Measurements from ENCODE around the gene GIMAP6.
"Not testable (repeated sequence)": the region's sequence is repeated elsewhere in the genome, so short reads cannot be mapped to it uniquely, and the experiment has no call there.

Gene GIMAP6

DNA sequence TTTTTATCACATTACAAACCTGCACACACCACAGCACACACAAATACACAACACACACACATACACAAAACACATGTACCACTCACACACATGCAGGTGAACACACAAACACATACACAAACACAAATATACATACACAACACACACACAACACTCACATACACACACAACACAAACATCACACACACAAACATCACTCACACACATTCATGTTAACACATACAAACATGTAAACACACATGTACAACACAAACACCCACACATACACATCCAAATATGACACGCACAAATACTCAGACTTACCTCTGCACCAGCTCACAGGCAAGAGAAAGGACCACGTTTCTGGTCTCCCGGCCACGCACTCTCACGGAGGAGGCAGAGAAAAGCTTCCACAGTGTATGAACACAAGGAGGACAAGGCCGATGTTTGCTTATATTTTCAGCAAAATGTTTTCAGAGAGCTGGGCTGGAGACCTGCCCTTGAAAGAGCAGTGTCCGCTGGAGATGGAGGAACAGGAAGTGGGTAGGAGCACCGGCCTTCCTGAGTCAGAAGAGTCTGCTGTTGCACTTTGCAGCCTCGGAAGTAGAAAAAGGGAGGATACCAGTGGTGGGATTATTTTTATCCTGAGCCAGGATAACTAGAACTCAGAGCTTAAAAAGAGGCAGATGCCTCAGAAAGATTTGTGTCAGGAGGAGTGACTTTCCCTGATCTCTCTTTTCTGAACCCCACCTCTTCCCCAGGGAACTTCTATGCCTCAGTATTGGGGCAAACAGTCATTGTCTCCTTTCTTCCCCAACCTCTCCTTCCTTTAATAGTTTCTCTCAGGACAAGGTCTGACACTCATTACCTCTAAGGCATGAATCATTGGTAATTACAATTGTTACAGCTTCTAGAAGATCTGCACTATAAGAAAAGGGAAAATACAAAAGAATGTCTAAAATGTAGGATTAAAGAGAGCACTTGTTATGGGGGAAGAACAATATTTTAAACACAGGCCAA, at the start of gene GIMAP6:
Gene GIMAP6 (minus strand): TSS at position 520 of the 999 bp plus-strand sequence. CDS start 2,243 bp downstream, outside the sequence.
- Mint-ChIP-seq H3K36me3 (no peaks in the 10 kb centered on the region), H3K4me3 (peak within 1 kb of the TSS; percentile 43), H3K27me3 (peaks cover 9% of the 10 kb centered on the region), H3K4me1 (peaks cover 9% of the 10 kb centered on the region), H3K9me3 (no peaks in the 10 kb centered on the region), H3K27ac (no peak within 1 kb of the TSS)
- DNase-seq (ENCODE audit: low spot score in 2 of 2), result no peak
- ATAC-seq (ENCODE audit: low read depth), result no peak

DNA sequence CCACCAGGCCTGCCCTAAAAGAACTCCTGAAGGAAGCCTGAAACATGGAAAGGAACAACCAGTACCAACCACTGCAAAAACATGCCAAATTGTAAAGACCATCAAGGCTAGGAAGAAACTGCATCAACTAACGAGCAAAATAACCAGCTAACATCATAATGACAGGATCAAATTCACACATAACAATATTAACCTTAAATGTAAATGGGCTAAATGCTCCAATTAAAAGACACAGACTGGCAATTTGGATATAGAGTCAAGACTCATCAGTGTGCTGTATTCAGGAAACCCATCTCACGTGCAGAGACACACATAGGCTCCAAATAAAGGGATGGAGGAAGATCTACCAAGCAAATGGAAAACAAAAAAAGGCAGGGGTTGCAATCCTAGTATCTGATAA, 48.2 kb upstream of the GIMAP6 start:
- not testable (repeated sequence) for H3K36me3 Mint-ChIP-seq; ATAC-seq (ENCODE audit: low read depth); H3K27me3 Mint-ChIP-seq; DNase-seq (ENCODE audit: low spot score in 2 of 2); H3K4me3 Mint-ChIP-seq; H3K4me1 Mint-ChIP-seq; H3K9me3 Mint-ChIP-seq; H3K27ac Mint-ChIP-seq

DNA sequence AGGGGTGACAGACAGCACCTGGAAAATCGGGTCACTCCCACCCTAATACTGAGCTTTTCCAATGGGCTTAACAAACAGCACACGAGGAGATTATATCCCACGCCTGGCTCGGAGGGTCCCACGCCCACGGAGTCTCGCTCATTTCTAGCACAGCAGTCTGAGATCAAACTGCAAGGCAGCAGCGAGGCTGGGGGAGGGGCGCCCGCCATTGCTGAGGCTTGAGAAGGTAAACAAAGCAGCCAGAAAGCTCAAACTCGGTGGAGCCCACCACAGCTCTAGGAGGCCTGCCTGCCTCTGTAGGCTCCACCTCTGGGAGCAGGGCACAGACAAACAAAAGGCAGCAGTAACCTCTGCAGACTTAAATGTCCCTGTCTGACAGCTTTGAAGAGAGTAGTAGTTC, 46.4 kb upstream of the GIMAP6 start:
- H3K4me1 Mint-ChIP-seq; H3K9me3 Mint-ChIP-seq; H3K36me3 Mint-ChIP-seq; DNase-seq (ENCODE audit: low spot score in 2 of 2); H3K27ac Mint-ChIP-seq; H3K27me3 Mint-ChIP-seq; H3K4me3 Mint-ChIP-seq; ATAC-seq (ENCODE audit: low read depth): not testable (repeated sequence)

DNA sequence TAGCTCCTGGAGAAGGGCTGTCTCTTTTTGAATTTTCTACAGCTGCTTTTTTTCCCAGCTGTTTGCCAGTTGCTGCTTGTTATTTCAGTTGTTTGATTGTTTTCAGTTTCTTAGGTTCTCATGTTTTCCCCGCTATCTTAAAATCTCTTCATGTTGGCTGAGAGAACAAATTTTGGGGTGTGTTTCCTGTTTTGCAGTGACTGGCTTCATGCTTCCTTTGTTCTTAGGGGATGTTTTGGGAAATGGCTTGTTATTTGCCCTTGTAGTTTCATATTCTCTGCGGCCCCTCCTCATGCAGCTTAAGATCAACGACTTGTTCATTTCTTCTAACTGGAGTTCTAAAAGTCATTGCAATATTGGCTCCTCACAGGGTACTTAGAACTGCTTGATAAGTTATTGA, 44.7 kb upstream of the GIMAP6 start:
- H3K9me3 Mint-ChIP-seq; ATAC-seq (ENCODE audit: low read depth); H3K4me1 Mint-ChIP-seq; H3K4me3 Mint-ChIP-seq; H3K36me3 Mint-ChIP-seq; H3K27me3 Mint-ChIP-seq; DNase-seq (ENCODE audit: low spot score in 2 of 2); H3K27ac Mint-ChIP-seq: not testable (repeated sequence)

DNA sequence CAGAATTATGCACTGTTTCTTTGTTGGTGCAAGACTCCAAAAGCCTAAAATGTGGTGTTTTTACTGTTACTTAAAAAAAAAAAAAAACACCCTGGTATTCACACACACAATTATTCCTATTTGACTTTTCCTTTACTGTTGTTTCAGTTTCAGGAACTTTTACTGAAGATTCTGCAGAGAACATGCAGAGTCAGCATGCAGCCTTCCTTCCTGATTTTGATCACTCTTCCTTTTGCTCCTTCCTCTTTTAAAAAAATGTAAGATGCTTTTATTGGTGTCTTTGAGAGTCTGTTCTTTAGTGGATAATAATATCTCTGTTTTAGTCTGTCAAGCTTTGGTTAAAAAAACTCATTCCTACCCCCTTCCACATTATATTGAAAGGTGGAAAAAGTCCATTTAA, 44.1 kb upstream of the GIMAP6 start:
- not testable (repeated sequence) for H3K4me1 Mint-ChIP-seq; ATAC-seq (ENCODE audit: low read depth); H3K9me3 Mint-ChIP-seq; H3K27me3 Mint-ChIP-seq; DNase-seq (ENCODE audit: low spot score in 2 of 2); H3K36me3 Mint-ChIP-seq; H3K27ac Mint-ChIP-seq; H3K4me3 Mint-ChIP-seq

DNA sequence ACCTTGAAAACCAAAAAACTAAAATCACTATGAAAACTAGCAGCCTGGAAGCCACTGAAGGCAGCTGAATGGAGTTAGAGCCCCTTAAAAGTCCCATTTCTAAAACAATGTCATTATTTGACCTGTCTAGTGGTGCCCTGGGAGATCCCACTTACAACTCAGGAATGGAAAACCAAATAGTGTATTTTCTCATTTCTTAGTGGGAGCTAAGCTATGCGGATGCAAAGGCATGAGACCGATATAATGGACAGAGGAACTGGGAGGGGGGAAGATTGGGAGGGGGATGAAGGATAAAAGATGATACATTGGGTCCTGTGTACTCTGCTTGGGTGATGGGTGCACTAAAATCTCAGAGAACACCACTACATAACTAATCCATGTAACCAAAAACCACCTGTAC, 43.5 kb upstream of the GIMAP6 start:
- Mint-ChIP-seq H3K36me3 (no peaks in the 10 kb centered on the region), H3K4me1 (peaks cover 6% of the 10 kb centered on the region), H3K9me3 (no peaks in the 10 kb centered on the region), H3K27me3 (peaks cover 1% of the 10 kb centered on the region), H3K27ac (no peak overlapping the region), H3K4me3 (no peak overlapping the region)
- no peak for ATAC-seq (ENCODE audit: low read depth)
- DNase-seq (ENCODE audit: low spot score in 2 of 2), result no peak

DNA sequence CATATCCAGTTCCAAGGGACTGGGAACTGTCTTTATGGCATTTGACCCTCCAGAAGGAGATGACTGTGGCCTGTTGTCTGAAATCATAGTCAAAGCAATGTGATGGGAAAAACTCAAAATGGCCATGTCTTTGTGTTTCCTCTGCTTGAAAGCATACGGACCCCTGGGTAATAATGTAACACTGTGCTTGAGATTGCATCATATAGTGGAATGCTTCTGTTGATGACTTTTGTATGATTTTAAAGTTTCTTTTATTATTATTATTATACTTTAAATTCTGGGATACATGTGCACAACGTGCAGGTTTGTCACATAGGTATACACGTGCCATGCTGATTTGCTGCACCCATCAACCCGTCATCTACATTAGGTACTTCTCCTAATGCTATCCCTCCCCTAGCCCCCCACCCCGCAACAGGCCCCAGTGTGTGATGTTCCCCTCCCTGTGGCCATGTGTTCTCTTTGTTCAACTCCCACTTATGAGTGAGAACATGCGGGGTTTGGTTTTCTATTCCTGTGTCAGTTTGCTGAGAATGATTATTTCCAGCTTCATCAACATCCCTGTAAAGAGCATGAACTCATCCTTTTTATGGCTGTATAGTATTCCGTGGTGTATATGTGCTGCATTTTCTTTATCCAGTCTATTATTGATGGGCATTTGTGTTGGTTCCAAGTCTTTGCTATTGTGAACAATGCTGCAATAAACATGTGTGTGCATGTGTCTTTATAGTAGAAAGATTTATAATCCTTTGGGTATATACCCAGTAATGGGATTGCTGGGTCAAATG, 39.8 kb upstream of the GIMAP6 start:
- H3K36me3 Mint-ChIP-seq; H3K9me3 Mint-ChIP-seq; H3K4me3 Mint-ChIP-seq; H3K27ac Mint-ChIP-seq; DNase-seq (ENCODE audit: low spot score in 2 of 2); H3K27me3 Mint-ChIP-seq; ATAC-seq (ENCODE audit: low read depth): not testable (repeated sequence)
- H3K4me1 Mint-ChIP-seq, result peaks cover 11% of the 10 kb centered on the region

DNA sequence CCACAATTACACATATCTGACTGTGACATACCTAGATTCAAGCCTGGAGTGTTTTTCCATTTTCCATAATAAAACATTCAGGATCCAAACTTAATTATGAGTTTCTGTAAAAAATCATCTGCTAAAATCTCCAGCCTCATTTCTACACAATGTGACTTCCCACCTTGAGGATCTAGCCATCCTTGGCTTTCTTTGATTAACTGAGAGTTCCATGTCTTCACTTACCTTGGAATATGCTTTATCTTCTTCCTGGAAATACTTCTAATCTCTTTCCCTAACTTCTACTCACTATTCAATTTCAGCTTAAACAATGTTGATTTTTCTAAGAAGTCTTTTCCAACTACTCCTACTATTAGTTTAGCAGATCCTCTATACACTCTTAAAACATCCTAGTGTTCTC, 36.8 kb upstream of the GIMAP6 start:
- ATAC-seq (ENCODE audit: low read depth) (no peak), DNase-seq (ENCODE audit: low spot score in 2 of 2) (no peak)
- Mint-ChIP-seq H3K36me3 (peaks cover 5% of the 10 kb centered on the region), H3K4me1 (peaks cover 9% of the 10 kb centered on the region), H3K27ac (no peak overlapping the region), H3K27me3 (peaks cover 6% of the 10 kb centered on the region), H3K4me3 (no peak overlapping the region), H3K9me3 (peaks cover 5% of the 10 kb centered on the region)

DNA sequence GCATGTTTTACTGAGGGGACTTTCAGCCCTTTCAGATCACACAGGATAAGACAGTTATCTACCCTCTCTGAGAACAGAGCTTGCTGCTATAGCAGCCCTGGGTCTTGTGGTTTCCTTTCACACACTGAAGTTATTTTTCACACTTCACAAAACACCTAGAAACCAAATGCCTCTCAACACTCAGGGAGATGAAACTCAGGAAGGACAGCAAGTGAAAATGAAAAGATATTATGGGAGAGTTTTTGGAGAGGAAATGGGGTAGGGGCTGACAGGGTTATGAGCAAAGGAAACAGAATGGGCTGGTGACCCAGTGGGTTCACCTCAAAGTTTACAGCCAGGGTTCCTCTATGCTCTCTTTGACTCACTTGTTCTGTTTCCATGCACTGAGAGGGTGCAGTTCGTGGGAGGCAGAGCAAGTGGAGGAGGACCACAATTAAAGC, 36.3 kb upstream of the GIMAP6 start:
- H3K27ac Mint-ChIP-seq, result no peak overlapping the region
- ATAC-seq (ENCODE audit: low read depth) (no peak), DNase-seq (ENCODE audit: low spot score in 2 of 2) (no peak)
- H3K4me1 Mint-ChIP-seq, result peaks cover 14% of the 10 kb centered on the region
- peaks cover 4% of the 10 kb centered on the region for H3K27me3 Mint-ChIP-seq
- no peak overlapping the region for H3K4me3 Mint-ChIP-seq
- peaks cover 5% of the 10 kb centered on the region for H3K9me3 Mint-ChIP-seq
- peaks cover 5% of the 10 kb centered on the region for H3K36me3 Mint-ChIP-seq

DNA sequence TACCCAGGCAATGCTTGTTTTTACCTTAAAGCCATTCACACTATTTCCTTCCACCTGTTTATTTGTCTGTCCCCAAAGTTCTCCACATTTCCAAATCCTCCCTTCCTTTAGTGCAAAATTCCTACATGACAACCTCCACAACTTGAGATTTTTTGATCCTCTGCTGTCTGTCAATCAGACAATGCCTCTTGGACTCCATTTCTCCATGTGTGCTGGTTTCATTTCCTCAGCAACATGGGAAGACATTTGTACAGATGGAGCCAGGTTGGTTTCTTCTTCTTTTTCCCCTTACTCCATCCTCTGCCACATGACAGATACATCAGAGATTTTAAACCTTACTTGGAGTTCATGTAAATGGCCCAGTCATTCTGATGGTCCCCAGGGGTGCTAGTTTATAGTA, 34.2 kb upstream of the GIMAP6 start:
- H3K27ac Mint-ChIP-seq, result no peak overlapping the region
- ATAC-seq (ENCODE audit: low read depth) (no peak), DNase-seq (ENCODE audit: low spot score in 2 of 2) (no peak)
- H3K27me3 Mint-ChIP-seq, result peaks cover 4% of the 10 kb centered on the region
- peaks cover 18% of the 10 kb centered on the region for H3K4me1 Mint-ChIP-seq
- H3K9me3 Mint-ChIP-seq, result peaks cover 5% of the 10 kb centered on the region
- H3K4me3 Mint-ChIP-seq, result no peak overlapping the region
- peaks cover 5% of the 10 kb centered on the region for H3K36me3 Mint-ChIP-seq

DNA sequence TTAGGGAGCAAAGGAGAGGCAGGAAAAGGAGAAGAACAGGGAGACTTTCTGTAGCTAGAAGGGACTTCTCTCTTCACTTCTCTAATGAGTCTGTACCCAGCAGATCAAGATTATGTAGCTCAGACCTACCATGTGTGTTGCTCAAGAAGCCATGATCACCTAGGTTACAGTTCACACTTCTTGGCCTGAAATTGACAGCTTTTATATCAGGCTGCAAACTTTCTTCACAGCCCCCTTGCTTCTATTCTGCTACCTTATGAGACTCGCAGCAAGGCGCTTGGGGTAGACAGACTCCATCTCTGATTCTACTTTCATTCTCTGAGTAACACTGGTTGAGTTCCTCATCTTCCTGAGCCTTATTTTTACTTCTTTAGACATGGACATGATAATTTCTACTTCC, 33.7 kb upstream of the GIMAP6 start:
- peaks cover 5% of the 10 kb centered on the region for H3K36me3 Mint-ChIP-seq
- ATAC-seq (ENCODE audit: low read depth), result no peak
- peaks cover 5% of the 10 kb centered on the region for H3K9me3 Mint-ChIP-seq
- no peak for DNase-seq (ENCODE audit: low spot score in 2 of 2)
- no peak overlapping the region for H3K4me3 Mint-ChIP-seq
- H3K27ac Mint-ChIP-seq, result no peak overlapping the region
- H3K4me1 Mint-ChIP-seq, result peaks cover 18% of the 10 kb centered on the region
- H3K27me3 Mint-ChIP-seq, result peaks cover 4% of the 10 kb centered on the region

DNA sequence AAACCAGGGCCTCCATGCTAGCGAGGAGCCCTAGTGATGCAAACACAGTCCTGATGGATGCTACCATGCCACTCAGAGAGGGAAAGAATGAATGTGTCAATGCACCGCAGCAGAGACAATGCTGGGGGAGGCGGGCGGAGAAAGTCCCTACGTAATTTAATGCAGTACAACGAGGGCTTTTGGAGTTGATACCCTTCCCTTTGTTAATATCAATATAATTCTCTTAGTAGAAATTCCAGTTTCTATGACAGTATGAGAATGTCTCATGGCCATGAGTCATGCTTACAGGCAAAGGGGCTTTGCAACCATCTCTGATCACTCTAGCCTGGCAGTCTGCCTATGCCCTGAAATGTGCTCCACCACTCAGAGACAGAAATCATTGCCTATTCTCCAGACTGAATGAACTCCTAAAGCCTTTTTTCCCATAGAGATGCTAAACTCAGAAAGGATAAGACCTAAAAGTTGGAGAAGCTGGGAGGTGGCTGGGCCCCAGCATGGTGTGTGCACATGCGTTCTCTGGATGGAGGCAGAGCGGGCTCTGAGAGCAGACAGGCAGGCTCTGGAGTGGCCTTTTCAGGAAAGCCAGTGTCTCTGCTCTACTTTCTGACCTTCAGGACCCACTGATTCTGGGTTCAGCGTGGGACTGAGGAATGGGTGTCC, 33.0 kb upstream of the GIMAP6 start:
- Mint-ChIP-seq H3K9me3 (peaks cover 5% of the 10 kb centered on the region), H3K27me3 (peaks cover 4% of the 10 kb centered on the region), H3K27ac (no peak overlapping the region), H3K4me1 (peaks cover 18% of the 10 kb centered on the region), H3K36me3 (peaks cover 5% of the 10 kb centered on the region), H3K4me3 (no peak overlapping the region)
- no peak for ATAC-seq (ENCODE audit: low read depth)
- no peak for DNase-seq (ENCODE audit: low spot score in 2 of 2)

DNA sequence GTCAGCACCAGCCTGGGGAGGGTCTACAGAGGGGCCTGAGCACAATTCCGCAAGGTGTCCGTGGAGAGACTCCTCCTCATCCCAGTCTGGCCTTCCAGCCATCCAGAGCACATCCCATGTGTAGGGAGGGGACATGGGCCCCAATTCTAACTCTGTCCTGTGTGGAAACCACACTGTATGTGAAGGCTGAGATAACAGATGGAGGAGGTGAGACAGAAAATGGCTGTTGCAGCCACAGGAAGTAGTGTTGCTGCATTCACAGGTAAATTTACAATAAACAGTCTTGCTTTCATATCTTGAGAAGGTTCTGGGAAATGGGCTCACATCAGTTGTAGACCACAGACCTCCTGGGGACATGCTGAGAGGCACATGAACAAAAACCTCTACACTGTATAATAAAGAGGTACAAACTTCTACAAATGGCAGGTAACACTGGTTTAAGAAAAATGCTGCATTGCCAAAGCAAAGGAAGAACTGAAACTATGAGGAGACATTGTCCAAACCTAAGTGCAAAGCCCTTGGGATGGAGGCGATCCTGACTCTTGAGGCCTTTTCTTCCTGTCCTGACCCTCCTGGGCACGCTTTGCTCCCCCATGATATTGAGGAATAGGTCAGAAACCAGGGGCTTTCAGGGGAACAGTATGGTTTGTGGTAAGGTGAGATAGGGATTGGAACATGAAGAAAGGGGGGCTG, 31.8 kb upstream of the GIMAP6 start:
- H3K4me3 Mint-ChIP-seq, result no peak overlapping the region
- peaks cover 2% of the 10 kb centered on the region for H3K9me3 Mint-ChIP-seq
- H3K36me3 Mint-ChIP-seq, result peaks cover 2% of the 10 kb centered on the region
- peak overlapping the region; percentile 11 for H3K27ac Mint-ChIP-seq
- H3K4me1 Mint-ChIP-seq, result peaks cover 18% of the 10 kb centered on the region
- DNase-seq (ENCODE audit: low spot score in 2 of 2) (no peak), ATAC-seq (ENCODE audit: low read depth) (peak; percentile 39)
- peaks cover 3% of the 10 kb centered on the region for H3K27me3 Mint-ChIP-seq
